HepG2 (cell line): Measurements from ENCODE around the gene GNAL. TPM values are rescaled to one million over a fixed set of nuclear protein-coding genes. Genes with fewer than 3 reads are reported as not detected.
A peak's percentile ranks its signal among the peaks of the same experiment; 100 is the strongest.

ENCODE experiments used
- ATAC-seq: fragments of 200-7000 bp; cut with Tn5 transposase; 3 replicates; pipeline ENCODE4 v1.9.1; 2020; ENCODE audit warnings: mild to moderate bottlenecking, moderate library complexity
- BruUV-seq: library from RNA; stranded (reverse); fragments of 400-500 nt; replicated peaks from 2 replicates; lab custom pipeline; 2021; lab: Mats Ljungman, UMichigan
- CTCF ChIA-PET: fragments of 300-600 bp; formaldehyde crosslinking; extraction: SDS; loops from one replicate; lab custom pipeline; 2021; ENCODE audit warnings: low total read pairs, inconsistent platforms, low intra/inter-chr PET ratio; lab: Yijun Ruan, JAX
- POLR2A ChIA-PET: fragments of 350-600 bp; sonication (Branson Sonifier 250); formaldehyde crosslinking; loops from one replicate; lab custom pipeline; 2020; ENCODE audit warnings: antibody characterized with exemption, inconsistent platforms; lab: Yijun Ruan, JAX
- DNase-seq: peaks from one replicate; pipeline ENCODE4 v3.0.0-alpha.2; 2015; ENCODE audit warnings: low spot score
- FAIRE-seq: peaks from 3 replicates; lab custom pipeline; 2011; peaks lifted over from hg19 to GRCh38; lab: Jason Lieb, UNC
- H2AFZ ChIP-seq: one replicate; pipeline ENCODE4 v1.6.1; 2011; ENCODE audit warnings: low read length, inconsistent platforms
- H3K27ac ChIP-seq: fragments of 300-600 bp; 3 replicates; pipeline ENCODE4 v1.8.0; 2011; ENCODE audit warnings: mixed run types, mild to moderate bottlenecking, mixed read lengths, low read length, inconsistent platforms; ENCODE audit not compliant: insufficient read depth; ENCODE audit errors: extremely low read length
- H3K27me3 ChIP-seq, 2 experiments: fragments of 200-600 bp in 1 of 2; 2 replicates in 1 of 2; 3 replicates in 1 of 2; pipeline versions ENCODE4 v1.6.0 to v1.8.0; 2011; ENCODE audit warnings: low read length in 2 of 2, mild to moderate bottlenecking in 2 of 2, moderate library complexity in 2 of 2, inconsistent platforms in 1 of 2; ENCODE audit not compliant: insufficient read depth in 2 of 2, control insufficient read depth in 1 of 2
- H3K36me3 ChIP-seq, 2 experiments: fragments of 200-600 bp in 1 of 2; replicated peaks in 1 of 2; 2 replicates in 1 of 2; 3 replicates in 1 of 2; pipeline versions ENCODE4 v1.5.1 to v1.8.0; 2011; ENCODE audit warnings: low read length in 2 of 2, inconsistent platforms in 1 of 2; ENCODE audit not compliant: insufficient read depth in 2 of 2, control insufficient read depth in 1 of 2
- H3K4me1 ChIP-seq: 2 replicates; pipeline ENCODE4 v1.5.1; 2012; ENCODE audit warnings: low read length, inconsistent platforms; ENCODE audit not compliant: insufficient read depth
- H3K4me2 ChIP-seq: 2 replicates; pipeline ENCODE4 v1.6.0; 2011; ENCODE audit warnings: low read depth, low read length, inconsistent platforms
- H3K4me3 ChIP-seq, 3 experiments: fragments of 200-600 bp in 1 of 3; sonication (generic), shearing (Covaris generic) in 1 of 3; replicated peaks in 1 of 3; 2 replicates each; pipeline ENCODE4 v1.5.1; 2011 to 2016; ENCODE audit warnings: low read length in 3 of 3, inconsistent platforms in 2 of 3, low read depth in 2 of 3, mild to moderate bottlenecking in 2 of 3, control low read depth in 1 of 3, mixed read lengths in 1 of 3; ENCODE audit not compliant: insufficient read depth in 1 of 3
- H3K79me2 ChIP-seq: one replicate; pipeline ENCODE4 v1.6.1; 2011; ENCODE audit warnings: low read length, inconsistent platforms; ENCODE audit not compliant: insufficient read depth
- H3K9ac ChIP-seq: 2 replicates; pipeline ENCODE4 v1.6.0; 2011; ENCODE audit warnings: mild to moderate bottlenecking, low read depth, low read length, inconsistent platforms; ENCODE audit not compliant: insufficient read depth
- H3K9me3 ChIP-seq: 2 replicates; pipeline ENCODE4 v1.5.1; 2012; ENCODE audit warnings: mild to moderate bottlenecking, low read length
- H4K20me1 ChIP-seq: 2 replicates; pipeline ENCODE4 v1.6.0; 2011; ENCODE audit warnings: inconsistent platforms, mild to moderate bottlenecking, low read length, moderate library complexity; ENCODE audit not compliant: insufficient read depth
- ATF7 ChIP-seq, 2 experiments: fragments of 450-650 bp in 1 of 2; sonication (generic) in 1 of 2; formaldehyde crosslinking in 1 of 2; IDR thresholded peaks; 2 replicates each; pipeline versions ENCODE4 v1.4.0 to v1.6.1; 2016 to 2020; ENCODE audit warnings: antibody characterized with exemption in 1 of 2, mild to moderate bottlenecking in 1 of 2, missing genetic modification reagents in 1 of 2
- DMTF1 ChIP-seq: sonication (generic); formaldehyde crosslinking; IDR thresholded peaks from 2 replicates; pipeline ENCODE4 v1.4.0; 2020; ENCODE audit warnings: mild to moderate bottlenecking, missing genetic modification reagents
- KDM1A ChIP-seq: IDR thresholded peaks from 2 replicates; pipeline ENCODE4 v1.6.1; 2016; ENCODE audit warnings: missing compliant biosample characterization
- SETDB1 ChIP-seq: sonication (generic); formaldehyde crosslinking; IDR thresholded peaks from 2 replicates; pipeline ENCODE4 v1.5.1; 2020; ENCODE audit warnings: missing genetic modification reagents, mild to moderate bottlenecking, borderline replicate concordance
- SRSF9 ChIP-seq: fragments of 200-400 bp; formaldehyde crosslinking; IDR thresholded peaks from 2 replicates; pipeline ENCODE4 v1.6.1; 2018; ENCODE audit warnings: borderline replicate concordance, mild to moderate bottlenecking, low read depth, low read length; ENCODE audit not compliant: insufficient read depth, poor library complexity, severe bottlenecking
- ZNF652 ChIP-seq: IDR thresholded peaks from 2 replicates; pipeline ENCODE4 v1.6.1; 2016; ENCODE audit warnings: low read depth, borderline replicate concordance
- WGBS: methylation state at CpG from one replicate; pipeline ENCODE4 v1.1.6; 2017; ENCODE audit warnings: low lambda C conversion rate; 5-methylcytosine and 5-hydroxymethylcytosine counted together
- in situ Hi-C: cut with HindIII; loops from 2 replicates; pipeline ENCODE4 v1.10.0; 2017; ENCODE audit warnings: low pct_unique_long_range_greater_than_20kb; ENCODE audit not compliant: extremely low pct_ligation_motif_present
- intact Hi-C: fragments of 100-400 bp; cut with micrococcal nuclease; formaldehyde crosslinking; loops from one replicate; pipeline ENCODE4 v1.10.0; 2022; ENCODE audit not compliant: unreplicated experiment
- polyA plus RNA-seq, 8 experiments: library from polyadenylated mRNA; depleted of rRNA in 3 of 8; stranded (reverse) in 7 of 8; unstranded in 1 of 8; fragments of >200 nt; fragmentation: Illumina TruSeq in 4 of 8; extraction: Trizol in 4 of 8; gene quantifications; 2 replicates each; pipeline versions ENCODE4 v1.2.1 to v1.2.3, GENCODE V29; 2011 to 2016; ENCODE audit warnings: low read depth in 4 of 8, missing spikeins in 1 of 8, mixed read lengths in 1 of 8; ENCODE audit not compliant: insufficient read depth in 1 of 8
- total RNA-seq, 5 experiments: library from RNA; depleted of rRNA; stranded (reverse); fragments of >200 nt; fragmentation: Illumina TruSeq; extraction: Trizol; gene quantifications; 2 replicates each; pipeline ENCODE4 v1.2.3, GENCODE V29; 2016; ENCODE audit warnings: low read depth in 1 of 5

Gene GNAL
- total and polyA plus RNA-seq, 2 of the 13 experiments (the other 11 are each of a cell fraction or from before 2014, with no cell fraction given) = 0.87 to 1.4 TPM

- 39% methylated on average over 6 of the region's 6 CpGs for WGBS
- POLR2A ChIA-PET = no interaction called here
- no peaks in the 10 kb centered on the region for H4K20me1 ChIP-seq
- TF ChIP-seq SRSF9 = no peak
- no peak for TF ChIP-seq KDM1A
- TF ChIP-seq ATF7 (IDR thresholded peaks at IDR 0.05) = peak; percentile 72; the same call in 1 of the 2 replicates
- TF ChIP-seq ATF7 (CRISPR knock-in tag; IDR thresholded peaks at IDR 0.05) = no peak
- intact Hi-C loops (no loop called here), in situ Hi-C loops (no loop called here)
- H3K9me3 ChIP-seq = no peaks in the 10 kb centered on the region
- H3K27ac ChIP-seq = no peak overlapping the region
- CTCF ChIA-PET = no interaction called here
- FAIRE-seq (no peak), ATAC-seq (no peak), DNase-seq (no peak)
- no peak overlapping the region for H3K4me2 ChIP-seq
- H3K79me2 ChIP-seq = no peaks in the 10 kb centered on the region
- no peak overlapping the region for H3K4me3 ChIP-seq
- H3K9ac ChIP-seq = no peak overlapping the region
- H3K27me3 ChIP-seq = peaks cover 0 to 3% of the 10 kb centered on the region in 2 experiments; a peak in 2 of 5 replicates
- no peak overlapping the region for H2AFZ ChIP-seq
- no TSS peak for BruUV-seq
- H3K36me3 ChIP-seq = no peaks in the 10 kb centered on the region
- H3K4me1 ChIP-seq = no peaks in the 10 kb centered on the region
Observed at GRCh38 chr18:11784674-11785304, 95.7 kb downstream of the GNAL start.

DNA sequence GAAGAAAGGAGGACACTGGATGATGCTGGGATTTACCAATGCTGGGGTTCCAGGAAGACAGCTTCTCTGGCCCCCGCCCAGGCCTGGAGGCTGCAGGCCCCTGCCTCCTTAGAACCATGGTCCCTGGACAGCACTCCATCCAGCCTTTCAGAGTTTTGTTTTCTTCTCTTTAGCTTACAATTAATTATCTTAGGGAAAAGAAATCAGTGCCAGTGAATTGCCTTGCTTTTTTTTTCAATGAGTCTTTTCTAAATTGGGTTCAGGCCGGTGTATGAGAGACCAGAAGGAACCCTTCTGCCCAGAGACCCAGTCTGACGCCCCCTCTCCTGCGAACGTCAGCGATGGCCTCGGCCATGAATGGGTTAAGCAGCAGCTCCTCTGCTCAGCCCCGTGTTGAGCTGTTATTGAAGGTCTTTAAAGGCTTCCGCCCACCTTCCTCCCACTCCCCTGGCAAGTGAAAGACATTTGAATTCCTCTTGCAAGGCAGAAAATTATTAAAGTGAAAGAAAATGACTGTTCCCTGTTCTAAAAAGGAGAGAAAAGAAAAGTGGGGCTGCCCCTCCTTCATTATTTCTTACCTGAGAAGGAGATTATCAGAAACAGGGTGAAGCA lies 96.5 kb downstream of the GNAL start:
- Histone ChIP-seq H3K9ac (no peak overlapping the region), H3K4me3 (no peak overlapping the region), H3K4me2 (no peak overlapping the region), H3K27ac (no peak overlapping the region), H3K4me1 (no peaks in the 10 kb centered on the region), H3K9me3 (no peaks in the 10 kb centered on the region), H4K20me1 (no peaks in the 10 kb centered on the region), H3K36me3 (no peaks in the 10 kb centered on the region), H2AFZ (no peak overlapping the region), H3K27me3 (peaks cover 0 to 2% of the 10 kb centered on the region in 2 experiments; a peak in 2 of 5 replicates), H3K79me2 (no peaks in the 10 kb centered on the region)
- FAIRE-seq (no peak), DNase-seq (no peak), ATAC-seq (no peak)
- WGBS = 31% methylated on average over 8 of the region's 9 CpGs
- no TSS peak for BruUV-seq
- ChIA-PET CTCF (no interaction called here), POLR2A (no interaction called here)
- TF ChIP-seq DMTF1 (CRISPR knock-in tag) (no peak), SETDB1 (CRISPR knock-in tag) (no peak), ZNF652 (peak; percentile 38; the same call in 1 of the 2 replicates)
- intact Hi-C loops (no loop called here), in situ Hi-C loops (no loop called here)
